Measurements from ENCODE around the gene HSPG2.
"Not testable (repeated sequence)": the region's sequence is repeated elsewhere in the genome, so short reads cannot be mapped to it uniquely, and the experiment has no call there.

The HSPG2 gene

DNA sequence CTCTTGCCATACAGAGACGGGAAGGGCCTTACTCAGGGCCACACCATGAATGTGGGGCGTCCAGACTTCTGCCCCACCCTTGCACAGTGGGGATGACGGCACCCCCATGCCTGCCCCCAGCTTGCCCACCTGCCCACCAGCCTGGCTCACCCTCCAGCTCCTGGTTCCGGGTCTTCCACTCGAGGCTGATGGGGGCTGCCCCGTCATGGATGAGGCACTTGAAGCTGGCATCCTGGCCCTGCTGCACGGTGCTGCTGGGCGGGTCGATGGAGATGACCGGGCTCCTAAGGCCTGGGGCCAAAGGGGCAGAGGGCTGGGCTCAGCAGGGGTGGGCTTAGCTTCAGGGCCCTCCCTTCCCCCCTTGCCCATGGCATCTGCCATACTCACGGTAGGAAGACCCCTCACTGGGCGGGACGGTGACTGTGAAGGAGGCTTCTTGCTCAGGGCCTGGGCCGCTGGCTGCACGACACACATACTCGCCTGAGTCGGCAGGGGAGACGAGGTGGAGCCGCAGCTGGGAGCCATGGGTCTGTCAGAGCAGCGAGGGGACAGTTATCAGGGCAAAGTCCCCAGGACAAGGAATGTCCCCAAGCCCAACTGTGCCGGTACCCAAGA is 95.2 kb downstream of the HSPG2 start:
- DNase-seq: no peak

DNA sequence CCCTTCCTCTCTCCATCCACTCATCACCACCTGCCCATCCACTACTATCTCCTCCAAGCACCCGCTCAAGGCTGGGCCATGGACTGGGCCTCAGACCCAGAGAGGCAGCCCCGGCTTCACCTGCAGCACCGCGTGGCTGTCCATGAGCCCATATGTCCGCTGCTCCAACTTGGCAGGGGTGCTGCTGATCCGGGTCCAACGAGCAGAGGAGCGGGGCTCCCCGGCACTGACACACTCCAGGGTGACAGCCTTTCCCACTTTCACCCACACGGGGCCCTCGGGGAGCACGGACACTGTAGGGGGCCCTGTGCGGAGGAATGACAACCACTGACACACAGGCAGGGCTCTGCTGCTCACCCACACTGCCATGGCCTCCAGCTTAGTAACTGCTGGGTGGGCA is 96.1 kb downstream of the HSPG2 start:
- DNase-seq: no peak

DNA sequence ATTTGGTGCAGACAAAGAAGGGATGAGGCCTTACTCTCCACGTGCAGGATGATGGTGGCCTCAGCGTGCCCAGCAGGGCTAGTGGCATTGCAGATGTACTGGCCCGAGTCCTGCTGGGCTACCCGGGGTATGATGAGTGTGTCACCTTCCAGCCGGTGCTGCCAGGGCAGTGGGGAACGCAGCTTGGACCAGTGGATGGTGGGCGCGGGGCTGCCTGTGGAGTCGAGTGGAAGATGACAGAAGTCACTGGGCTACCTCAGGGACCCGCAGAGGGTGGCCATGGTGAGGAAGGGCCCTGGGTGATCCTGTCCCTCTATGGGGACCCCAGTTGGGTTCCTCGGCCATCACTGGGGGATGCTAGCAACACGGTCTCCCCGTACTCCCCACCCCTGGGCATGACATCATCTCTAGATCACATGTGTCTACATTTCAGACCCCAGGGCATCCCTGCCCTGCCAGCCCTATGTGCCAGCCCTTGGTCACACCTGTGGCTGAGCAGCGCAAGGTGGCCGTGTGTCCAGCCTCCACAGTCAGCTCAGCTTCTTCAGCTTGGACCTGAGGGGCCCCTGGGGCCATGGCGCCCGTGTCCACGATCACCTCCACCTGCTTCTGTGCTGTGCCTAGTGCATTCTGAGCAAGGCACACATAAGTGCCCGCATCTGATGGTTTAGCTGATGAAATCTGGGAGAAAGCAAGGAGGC is 97.6 kb downstream of the HSPG2 start:
- DNase-seq: no peak

DNA sequence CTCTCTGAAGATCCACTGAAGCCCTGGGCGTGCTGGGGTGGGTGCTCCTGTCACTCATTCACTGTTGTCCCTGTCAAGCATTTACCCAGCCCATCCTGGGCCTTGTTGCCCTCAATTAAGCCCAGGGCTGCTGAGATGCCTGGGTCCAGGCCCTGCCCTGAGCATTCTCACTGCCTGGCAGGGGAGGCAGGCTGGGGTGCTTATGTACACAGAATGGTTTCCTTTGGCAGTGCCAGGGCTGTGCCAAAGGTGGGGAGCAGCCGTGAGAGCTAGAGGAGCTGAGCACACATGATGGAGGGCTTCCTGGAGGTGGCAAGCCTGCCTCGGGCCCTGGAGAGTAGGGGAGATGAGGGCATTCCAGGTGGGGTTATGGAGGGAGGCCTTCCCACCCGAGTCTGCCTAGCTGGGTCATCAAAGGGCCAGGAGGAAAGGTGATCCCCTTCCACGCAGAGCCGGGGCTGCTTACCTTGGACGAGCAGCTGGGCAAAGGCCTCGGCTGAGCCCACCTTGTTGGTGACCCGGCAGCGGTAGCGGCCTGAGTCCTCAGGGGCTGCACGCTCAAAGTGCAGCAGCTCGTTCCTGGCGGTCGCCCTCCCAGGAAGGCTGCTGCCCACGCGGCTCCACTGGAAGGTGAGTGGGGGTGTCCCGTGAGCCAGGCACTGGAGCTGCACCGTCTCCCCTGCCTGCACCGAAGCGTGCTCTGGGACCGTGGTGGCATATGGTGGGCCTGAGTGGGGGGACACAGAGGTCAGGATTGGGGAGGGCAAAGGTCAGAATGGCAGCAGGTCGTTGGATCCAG is 98.6 kb downstream of the HSPG2 start:
- DNase-seq: no peak

DNA sequence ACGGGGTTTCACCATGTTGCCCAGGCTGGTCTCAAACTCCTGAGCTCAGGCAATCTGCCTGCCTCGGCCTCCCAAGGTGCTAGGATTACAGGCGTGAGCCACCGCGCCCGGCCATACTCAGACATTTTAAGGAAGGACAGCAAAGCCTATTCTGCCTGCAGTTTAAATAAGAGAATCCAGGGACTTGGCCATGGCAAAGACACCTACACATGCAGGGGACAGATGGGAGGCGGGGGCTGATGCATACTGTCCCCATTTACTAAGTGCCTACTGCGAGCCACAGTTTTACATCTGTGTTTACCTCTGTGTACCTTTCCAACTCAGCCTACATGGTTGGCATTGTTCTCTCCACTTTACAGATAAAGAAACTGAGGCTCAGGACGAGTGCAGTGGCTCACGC is 99.6 kb downstream of the HSPG2 start:
- no peak for DNase-seq

DNA sequence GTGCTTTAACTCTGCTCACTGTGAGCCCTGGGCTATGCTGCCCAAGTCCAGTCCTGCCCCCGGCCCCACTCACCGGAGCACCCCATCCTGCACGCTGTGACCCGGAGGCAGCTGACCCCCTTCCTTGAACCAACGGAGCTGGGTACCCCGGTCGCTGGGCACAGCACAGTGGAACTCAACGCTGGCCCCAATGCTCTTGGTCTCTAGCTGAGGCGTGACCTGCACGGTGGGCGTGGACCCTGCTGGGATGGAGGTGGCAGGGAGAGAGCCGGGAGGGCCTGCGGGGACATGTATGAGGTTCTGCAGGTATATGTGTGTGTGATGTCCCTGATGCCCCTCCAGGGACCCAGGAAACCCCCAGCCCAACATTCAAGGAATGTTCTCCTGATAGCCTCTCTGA is 100.4 kb downstream of the HSPG2 start:
- DNase-seq: no peak

DNA sequence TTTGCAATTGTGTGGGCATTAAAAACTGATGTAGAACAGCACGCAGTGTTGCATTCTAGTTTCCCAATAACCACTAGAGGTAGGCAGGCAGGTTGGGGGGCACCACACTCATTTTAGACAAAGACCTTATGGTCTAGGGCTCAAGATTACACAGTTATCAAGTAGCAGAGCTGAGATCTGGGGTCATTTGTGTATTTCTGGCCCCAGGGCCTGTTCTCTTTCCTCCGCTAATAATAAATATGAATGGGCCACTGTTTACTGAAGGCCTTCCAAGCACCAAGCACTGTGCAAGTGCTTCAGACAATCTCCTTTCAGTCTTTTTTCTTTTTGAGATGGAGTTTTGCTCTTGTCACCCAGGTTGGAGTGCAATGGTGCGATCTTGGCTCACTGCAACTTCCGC is 101.1 kb downstream of the HSPG2 start:
- DNase-seq: no peak

DNA sequence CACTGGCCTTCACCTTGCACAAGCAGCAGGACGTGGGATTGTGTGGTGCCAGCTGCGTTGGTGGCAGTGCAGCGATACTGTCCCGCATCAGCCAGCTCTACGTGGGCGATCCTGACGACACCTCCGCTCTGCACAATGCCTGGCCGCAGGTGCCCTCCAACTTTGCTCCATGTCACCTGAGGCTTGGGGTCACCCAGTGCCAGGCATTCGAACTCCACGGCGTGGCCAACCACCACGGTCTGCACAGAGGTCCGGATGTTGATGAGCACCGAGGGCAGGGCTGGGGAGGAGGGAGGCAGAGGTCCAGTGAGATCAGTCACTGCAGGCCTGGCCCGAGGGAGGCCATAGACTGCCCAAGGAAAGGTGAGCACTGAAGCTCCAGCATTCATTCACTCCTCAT is 102.4 kb downstream of the HSPG2 start:
- DNase-seq: no peak

DNA sequence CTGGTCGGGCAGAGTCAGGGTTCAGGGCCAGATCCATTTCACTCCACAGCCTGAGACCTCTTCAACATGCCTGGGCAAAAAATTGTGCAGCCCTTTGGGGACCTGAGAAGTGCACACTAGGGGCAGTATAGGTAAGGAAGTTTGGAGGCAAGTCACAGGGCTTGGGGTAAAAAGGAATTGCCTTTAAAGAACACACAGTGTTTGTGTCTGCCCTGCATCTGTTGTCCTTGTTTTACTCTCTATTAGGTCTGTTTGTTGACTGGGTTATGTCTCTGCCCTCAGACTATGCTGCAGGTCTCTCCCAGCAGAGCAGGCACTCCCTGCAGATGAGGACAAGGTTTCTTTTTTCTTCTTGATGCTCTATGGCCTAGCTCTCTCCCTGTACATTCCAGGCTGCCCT is 103.0 kb downstream of the HSPG2 start:
- DNase-seq: no peak

DNA sequence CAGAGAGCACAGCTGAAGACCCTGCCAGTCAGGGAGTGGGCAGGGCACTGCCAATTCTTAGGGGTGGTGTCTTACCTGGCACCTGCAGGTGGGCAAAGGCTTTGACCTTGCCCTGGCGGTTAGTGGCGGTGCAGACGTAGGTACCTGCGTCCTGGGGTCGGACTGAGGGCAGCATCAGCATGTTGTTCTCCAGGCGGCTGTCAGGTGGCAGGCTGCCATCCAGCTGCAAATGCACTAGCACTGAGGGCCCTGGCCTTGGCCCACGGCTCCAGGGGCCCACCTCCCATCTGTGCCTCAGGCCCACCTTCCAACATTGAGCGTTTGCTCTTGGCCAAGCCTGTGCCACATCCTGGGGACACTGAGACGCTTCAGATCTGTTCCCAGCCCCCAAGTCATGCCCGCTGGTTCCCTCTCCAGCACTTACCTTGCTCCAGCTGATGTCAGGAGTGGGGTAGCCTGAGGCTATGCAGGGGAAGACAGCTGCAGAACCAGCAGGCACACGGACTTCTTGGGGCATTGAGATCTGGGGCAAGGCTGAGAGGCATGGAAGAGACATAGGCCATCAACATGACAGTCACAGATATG is 103.6 kb downstream of the HSPG2 start:
- no peak for DNase-seq

DNA sequence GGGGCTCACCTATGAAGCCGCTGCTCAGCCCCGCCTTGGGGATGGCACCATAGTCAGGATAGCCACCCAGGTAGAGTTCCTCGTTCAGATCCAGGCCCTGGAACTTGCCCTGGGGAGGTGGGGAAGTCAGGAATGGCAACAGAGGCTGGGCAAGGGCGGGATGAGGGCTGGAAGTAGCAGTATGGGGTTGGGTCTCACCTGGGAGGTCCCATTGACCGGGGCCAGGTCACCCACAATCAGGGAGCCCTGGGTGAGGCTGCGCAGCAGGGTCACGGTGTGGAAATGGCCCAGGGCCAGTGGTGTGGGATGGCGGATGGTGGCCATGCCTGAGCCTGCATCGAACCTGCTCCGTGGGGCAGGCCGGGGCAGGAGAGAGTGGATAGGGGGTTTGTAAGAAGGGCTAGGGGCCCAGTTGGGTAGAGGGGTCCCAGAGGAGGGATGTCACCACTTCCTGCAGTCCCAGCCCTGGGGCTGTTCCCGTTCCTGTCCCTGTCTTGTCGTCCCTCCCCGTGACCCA is 105.6 kb downstream of the HSPG2 start:
- DNase-seq: no peak

DNA sequence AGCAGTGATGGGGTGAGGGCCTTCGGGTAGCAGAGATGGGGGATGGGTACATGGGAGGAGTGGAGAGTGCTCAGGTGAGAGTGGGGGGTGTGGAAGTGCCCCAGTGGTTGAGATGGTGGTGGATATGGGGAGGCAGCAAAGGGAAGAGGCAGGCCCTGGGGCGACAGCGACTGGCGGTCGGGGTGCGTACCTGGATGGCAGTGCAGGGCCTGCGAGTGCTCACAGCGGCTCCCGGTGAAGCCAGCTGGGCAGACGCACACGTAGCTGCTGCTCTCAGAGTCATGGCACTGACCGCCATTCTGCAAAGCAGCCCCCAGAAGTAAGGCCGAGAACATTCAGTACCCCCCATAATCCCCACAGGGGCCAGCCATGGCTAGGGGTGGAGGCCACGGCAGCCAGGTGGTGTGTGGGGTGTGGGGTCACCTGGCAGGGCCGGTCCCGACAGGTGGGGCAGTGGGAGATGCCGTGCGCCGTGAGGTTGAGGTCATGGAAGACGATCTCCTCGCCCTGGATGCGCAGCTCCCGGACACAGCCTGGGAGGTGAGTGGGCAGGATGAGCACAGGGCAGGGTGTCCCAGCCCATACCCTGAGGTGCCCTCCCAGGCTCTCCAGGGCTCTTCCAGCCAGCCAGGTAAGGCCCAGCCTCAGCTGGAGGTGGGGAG is 106.2 kb downstream of the HSPG2 start:
- DNase-seq: no peak

DNA sequence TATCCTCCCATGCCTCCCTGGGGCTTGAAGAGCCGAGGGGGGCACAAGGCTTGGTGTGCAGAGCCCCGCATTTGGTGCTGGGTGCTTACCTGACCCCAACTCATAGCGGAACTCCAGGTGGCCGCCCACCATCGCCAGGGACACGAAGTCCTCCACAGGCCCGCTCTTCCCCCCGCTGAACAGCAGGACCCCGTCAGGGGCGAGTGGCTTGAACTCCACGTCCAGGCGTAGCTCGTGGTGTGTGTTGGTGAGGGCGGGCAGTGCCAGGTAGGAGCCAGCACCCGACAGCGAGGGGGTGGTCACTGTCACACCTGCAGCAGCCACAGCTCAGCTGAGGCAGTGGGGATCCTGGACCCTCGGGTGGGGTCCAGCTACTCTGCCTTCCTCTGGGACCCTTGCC is 107.8 kb downstream of the HSPG2 start:
- no peak for DNase-seq

DNA sequence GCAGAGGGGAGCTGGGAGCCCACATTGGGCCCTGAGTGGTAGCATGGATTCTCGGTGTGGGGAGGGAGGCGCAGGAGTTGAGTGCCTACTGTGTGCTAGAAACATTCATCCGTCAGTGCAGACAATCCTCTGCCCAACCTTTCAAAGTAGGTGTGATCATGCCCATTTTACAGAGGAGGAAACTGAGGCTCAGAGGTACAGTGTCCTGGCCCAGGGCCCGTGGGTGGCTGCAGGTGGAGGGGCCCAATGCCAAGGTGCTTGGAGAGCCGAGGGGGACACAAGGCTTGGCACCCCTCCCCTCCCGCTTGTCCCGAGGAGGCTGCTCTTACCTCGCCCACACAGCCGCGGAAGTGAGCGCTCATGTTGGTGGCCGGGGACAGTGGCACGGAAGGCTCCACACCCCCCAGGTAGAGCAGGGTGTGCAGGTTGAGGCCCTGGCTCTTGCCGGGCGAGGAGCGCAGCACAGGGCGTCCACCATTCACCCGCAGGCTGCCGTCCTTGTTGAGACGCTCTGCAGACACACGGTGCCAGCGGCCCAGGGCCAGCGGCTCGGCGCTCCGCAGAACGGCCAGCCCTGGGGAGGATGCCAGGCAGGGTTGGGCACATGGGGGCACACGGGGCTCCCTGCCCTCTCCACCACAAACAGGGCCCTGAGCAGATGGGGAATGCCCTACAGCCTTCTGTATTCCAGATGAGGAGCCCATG is 108.5 kb downstream of the HSPG2 start:
- no peak for DNase-seq

DNA sequence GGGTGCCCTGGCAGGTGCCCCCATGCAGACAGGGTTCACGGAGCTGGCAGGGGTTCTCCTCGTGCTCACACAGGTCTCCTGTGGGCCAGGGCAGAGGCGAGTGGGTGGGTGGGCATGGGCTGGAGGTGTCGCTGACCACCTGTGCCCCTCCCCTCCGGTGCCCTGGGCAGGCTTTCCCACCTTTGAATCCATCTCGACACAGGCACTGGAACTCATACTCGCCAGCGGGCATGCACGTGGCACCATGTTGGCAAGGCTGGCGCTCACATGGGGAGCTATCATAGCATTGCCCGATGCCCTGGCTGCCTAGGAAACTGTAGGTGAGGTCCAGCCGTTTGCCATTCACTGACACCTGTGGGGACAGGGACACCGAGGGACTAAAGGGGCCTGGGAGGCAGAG is 109.0 kb downstream of the HSPG2 start:
- no peak for DNase-seq

DNA sequence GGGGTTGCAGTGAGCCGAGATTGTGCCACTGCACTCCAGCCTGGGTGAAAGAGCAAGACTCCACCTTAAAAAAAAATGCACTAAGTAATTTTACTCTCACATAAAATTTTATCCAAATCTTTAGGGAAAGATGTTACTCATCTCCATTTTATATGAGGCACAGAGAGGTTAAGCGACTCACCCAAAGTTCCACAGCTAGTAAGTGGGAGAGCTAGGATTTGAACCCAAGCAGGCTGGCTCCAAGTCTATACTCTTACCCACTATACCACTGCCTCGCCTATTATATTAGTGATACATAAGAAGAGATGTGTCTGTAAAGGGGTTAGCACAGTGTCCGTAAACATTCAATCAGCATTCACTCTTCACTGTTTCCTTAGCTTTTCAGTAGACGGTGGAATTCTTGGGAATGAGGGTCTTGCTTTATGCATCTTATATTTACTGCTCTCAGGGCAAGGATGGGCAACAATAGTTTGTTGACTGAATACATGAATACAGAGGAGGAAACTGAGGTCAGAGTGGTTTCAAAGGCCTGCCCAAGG is 109.9 kb downstream of the HSPG2 start:
- DNase-seq: no peak

DNA sequence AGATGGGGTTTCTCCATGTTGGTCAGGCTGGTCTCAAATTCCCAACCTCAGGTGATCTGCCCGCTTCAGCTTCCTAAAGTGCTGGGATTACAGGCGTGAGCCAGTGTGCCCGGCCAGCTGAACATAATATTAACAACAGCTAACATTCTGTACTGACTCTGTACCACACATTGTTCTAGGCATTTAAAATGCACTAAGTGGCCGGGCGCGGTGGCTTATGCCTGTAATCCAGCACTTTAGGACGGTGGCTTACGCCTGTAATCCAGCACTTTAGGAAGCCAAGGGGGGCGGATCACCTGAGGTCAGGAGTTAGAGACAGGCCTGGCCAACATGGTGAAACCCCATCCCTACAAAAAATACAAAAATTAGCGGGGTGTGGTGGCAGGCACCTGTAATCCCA is 110.4 kb downstream of the HSPG2 start:
- not testable (repeated sequence) for DNase-seq

DNA sequence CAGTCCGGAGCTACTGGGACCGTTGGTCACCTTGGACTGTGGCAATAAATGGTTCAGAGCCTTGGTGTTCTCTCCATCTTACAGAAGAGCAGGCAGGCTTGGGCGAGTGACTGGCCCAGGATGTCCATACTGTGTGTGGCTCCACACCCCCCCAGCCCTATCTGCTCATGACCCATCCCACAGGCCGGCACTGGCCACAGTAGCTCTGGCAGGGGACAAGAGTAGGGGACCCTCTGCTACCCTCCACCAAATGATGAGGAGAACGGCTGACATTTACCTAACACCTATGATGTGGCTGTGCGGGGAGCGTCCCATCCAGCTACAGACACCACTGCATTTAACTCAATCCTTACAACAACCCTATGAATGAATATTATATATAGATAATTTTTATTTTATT is 111.7 kb downstream of the HSPG2 start:
- no peak for DNase-seq

DNA sequence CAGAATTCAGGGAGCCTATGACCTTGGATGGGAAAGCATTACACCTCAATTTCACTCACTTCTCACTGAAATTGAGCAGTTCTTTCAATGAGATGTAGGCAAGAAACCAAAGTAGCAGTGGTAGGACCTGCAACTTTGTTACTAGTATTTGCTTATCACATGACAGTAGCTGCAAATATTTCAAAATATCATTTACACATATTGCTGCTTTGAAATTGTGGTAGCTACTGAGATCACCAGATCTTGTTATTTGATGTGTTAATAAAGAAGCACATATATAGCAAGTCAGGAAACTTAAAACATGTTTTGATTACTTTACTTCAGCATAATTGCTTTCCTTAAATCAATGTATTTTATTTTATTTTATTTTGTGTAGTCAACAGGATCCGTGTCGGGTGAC is 112.2 kb downstream of the HSPG2 start:
- no peak for DNase-seq

DNA sequence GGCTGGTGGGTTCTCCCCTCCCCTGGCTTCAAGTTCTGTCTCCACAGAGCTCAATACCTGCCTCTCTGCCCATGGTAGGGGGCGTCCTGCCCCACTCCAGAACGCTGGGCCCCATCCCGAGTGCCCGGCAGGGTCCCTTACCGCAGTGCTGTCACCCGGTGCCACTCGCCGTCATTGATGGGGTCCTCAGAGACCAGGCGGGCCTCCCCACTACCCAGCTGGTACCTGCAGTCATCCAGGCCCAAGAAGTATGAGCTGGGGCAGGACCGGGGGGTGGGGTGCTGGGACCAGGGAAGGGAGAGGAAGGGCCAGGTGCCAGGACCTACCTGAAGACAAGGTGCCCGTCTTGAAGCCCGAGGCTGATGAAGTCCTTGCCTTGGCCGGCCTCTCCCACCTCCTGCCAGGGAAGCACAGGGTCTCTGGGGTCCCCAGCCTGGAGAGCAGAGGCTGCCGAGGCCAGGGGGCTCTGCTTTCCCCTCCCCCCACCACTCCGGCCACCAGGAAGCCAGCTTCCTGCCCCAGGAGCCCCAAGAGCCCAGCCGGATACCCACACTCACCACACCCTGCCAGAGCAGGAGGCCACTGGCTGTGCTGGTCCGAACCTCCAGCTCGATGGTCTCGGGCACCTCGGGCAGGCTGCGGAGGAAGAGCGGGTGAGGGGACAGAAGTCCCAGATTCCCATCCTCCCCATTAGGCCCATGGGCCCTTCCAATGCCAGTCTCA is 113.0 kb downstream of the HSPG2 start:
- DNase-seq: no peak

DNA sequence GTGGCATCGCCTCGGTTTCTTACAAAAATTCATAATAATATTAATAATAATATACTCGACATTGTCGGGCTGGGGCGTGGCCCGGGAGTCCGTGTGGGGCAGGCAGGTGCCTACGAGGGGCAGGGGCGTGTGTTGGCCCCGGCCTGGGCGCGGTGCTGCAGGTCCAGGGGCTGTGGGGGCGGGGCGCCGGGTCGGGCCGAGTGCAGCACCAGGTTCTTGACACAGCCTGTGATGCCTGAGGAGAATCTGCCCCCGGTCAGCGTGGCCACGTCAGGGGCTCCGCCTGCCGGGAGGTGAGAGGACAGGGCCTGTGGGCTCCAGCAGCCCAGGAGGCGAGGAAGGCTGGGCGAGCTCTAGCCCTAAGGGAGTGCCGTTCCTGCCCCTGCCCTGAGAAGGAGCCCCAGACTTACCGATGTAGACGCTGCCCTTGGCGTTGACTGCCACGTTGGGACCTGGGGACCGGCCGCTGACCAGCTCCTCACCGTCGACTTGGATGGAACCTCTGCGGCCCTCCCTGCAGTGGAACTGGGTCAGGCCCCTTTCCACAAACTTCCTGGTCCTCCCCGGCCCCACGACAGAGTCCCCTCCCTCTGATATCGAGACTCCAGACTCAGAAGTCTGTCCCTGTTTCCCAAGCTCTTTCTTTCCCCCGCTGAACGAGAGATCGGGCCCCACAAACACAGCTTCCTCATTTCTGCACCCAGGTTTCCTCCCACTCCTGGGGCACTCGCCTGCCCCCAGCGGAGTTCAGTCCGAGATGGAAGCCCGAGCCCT is 113.7 kb downstream of the HSPG2 start:
- no peak for DNase-seq
